Smooth muscle cell (in vitro differentiated cells): ENCODE data around the gene ATG14. TPM values are rescaled to one million over a fixed set of nuclear protein-coding genes. Genes with fewer than 3 reads are reported as not detected.
"Not testable (repeated sequence)": the region's sequence is repeated elsewhere in the genome, so short reads cannot be mapped to it uniquely, and the experiment has no call there.

Source experiments
- DNase-seq: peaks from one replicate; lab custom pipeline; 2025; ENCODE audit not compliant: unreplicated experiment; lab: John Stamatoyannopoulos, UW
- H2AFZ ChIP-seq: fragments of 200-600 bp; sonication (generic); 2 replicates; pipeline ENCODE4 v1.6.0; 2016; ENCODE audit warnings: antibody characterized with exemption, low read depth, mild to moderate bottlenecking
- H3F3A ChIP-seq: fragments of 200-600 bp; sonication (generic); 2 replicates; pipeline ENCODE4 v1.6.0; 2017; ENCODE audit warnings: antibody characterized with exemption, low read depth
- H3K27ac ChIP-seq: fragments of 200-600 bp; sonication (generic); 2 replicates; pipeline ENCODE4 v1.5.1; 2016; ENCODE audit warnings: low read depth, mild to moderate bottlenecking
- H3K27me3 ChIP-seq: fragments of 200-600 bp; sonication (generic); 2 replicates; pipeline ENCODE4 v1.6.1; 2016; ENCODE audit warnings: low read depth, mild to moderate bottlenecking
- H3K36me3 ChIP-seq: fragments of 200-600 bp; sonication (generic); 2 replicates; pipeline ENCODE4 v1.5.1; 2016; ENCODE audit warnings: low read depth
- H3K4me1 ChIP-seq: fragments of 200-600 bp; sonication (generic); 2 replicates; pipeline ENCODE4 v1.5.1; 2016; ENCODE audit warnings: low read depth
- H3K4me2 ChIP-seq: fragments of 200-600 bp; sonication (generic); 2 replicates; pipeline ENCODE4 v1.6.0; 2016; ENCODE audit warnings: mild to moderate bottlenecking
- H3K4me3 ChIP-seq: fragments of 200-600 bp; sonication (generic); 2 replicates; pipeline ENCODE4 v1.5.1; 2016; ENCODE audit warnings: mild to moderate bottlenecking
- H3K79me2 ChIP-seq: fragments of 200-600 bp; sonication (generic); 2 replicates; pipeline ENCODE4 v1.6.0; 2016; ENCODE audit warnings: low read depth, mild to moderate bottlenecking
- H3K9ac ChIP-seq: fragments of 200-600 bp; sonication (generic); 2 replicates; pipeline ENCODE4 v1.6.0; 2016; ENCODE audit warnings: low read depth
- H3K9me3 ChIP-seq: fragments of 200-600 bp; sonication (generic); replicated peaks from 2 replicates; pipeline ENCODE4 v1.5.1; 2016; ENCODE audit warnings: low read depth
- H4K20me1 ChIP-seq: fragments of 200-600 bp; sonication (generic); 2 replicates; pipeline ENCODE4 v1.6.0; 2016; ENCODE audit warnings: low read depth
- WGBS: methylation state at CpG from one replicate; pipeline ENCODE4 v1.1.7; 2016; ENCODE audit warnings: low lambda C conversion rate; 5-methylcytosine and 5-hydroxymethylcytosine counted together
- polyA plus RNA-seq: library from polyadenylated mRNA; unstranded; fragments of >200 nt; fragmentation: Nextera tagmentation; extraction: Ambion mirVana; gene quantifications from 2 replicates; pipeline ENCODE4 v1.2.1, GENCODE V29; 2016
- total RNA-seq: library from RNA; depleted of rRNA; stranded (reverse); fragments of >200 nt; gene quantifications from 2 replicates; pipeline ENCODE4 v1.2.3, GENCODE V29; 2014
- TF ChIP-seq, protein P1 (sequence below): fragments of 200-600 bp; sonication (generic); IDR thresholded peaks from 2 replicates; pipeline ENCODE4 v1.5.1; 2017; ENCODE audit warnings: borderline replicate concordance, mild to moderate bottlenecking, antibody characterized with exemption; ENCODE audit not compliant: insufficient read depth, poor library complexity, severe bottlenecking

The ATG14 gene
- total and polyA plus RNA-seq, 2 experiments from 2014 or later = 3.2 to 11.6 TPM

DNA sequence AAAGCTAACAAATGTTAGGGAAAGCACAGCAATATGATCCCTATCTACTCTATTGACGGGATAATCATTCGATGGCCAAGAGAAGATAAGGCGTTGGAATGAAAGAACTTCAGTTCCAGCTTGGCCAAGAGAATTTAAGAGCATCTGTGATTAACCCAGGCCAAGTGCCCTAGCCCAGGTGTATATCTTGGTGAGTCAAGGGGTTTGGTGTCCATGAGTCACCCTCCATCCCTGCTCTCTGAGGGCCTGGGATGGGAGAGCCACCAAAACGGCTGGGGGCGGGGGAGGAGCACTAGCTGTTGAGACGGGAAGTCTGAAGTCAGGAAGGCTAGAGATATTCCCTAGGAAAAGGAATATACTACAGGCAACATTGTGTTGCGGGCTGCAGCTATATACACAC lies 15.8 kb upstream of the ATG14 start:
- no peak for DNase-seq
- no peak overlapping the region for H3K4me3 ChIP-seq
- WGBS = 67% methylated on average over 7 of the region's 7 CpGs
- H3K27me3 ChIP-seq = no peaks in the 10 kb centered on the region
- H3F3A ChIP-seq = no peaks in the 10 kb centered on the region
- no peak overlapping the region for H3K27ac ChIP-seq
- H3K36me3 ChIP-seq = no peaks in the 10 kb centered on the region
- H3K9me3 ChIP-seq = no peaks in the 10 kb centered on the region
- H4K20me1 ChIP-seq = no peaks in the 10 kb centered on the region
- H3K4me1 ChIP-seq = no peaks in the 10 kb centered on the region
- no peak overlapping the region for H3K4me2 ChIP-seq
- H3K79me2 ChIP-seq = no peaks in the 10 kb centered on the region
- H2AFZ ChIP-seq = no peak overlapping the region
- TF ChIP-seq, protein P1, sequence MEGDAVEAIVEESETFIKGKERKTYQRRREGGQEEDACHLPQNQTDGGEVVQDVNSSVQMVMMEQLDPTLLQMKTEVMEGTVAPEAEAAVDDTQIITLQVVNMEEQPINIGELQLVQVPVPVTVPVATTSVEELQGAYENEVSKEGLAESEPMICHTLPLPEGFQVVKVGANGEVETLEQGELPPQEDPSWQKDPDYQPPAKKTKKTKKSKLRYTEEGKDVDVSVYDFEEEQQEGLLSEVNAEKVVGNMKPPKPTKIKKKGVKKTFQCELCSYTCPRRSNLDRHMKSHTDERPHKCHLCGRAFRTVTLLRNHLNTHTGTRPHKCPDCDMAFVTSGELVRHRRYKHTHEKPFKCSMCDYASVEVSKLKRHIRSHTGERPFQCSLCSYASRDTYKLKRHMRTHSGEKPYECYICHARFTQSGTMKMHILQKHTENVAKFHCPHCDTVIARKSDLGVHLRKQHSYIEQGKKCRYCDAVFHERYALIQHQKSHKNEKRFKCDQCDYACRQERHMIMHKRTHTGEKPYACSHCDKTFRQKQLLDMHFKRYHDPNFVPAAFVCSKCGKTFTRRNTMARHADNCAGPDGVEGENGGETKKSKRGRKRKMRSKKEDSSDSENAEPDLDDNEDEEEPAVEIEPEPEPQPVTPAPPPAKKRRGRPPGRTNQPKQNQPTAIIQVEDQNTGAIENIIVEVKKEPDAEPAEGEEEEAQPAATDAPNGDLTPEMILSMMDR = no peak
- H3K9ac ChIP-seq = no peak overlapping the region

- no peaks in the 10 kb centered on the region for H3K4me1 ChIP-seq
- H3K27me3 ChIP-seq = no peaks in the 10 kb centered on the region
- H3K4me3 ChIP-seq = no peak overlapping the region
- H3K9me3 ChIP-seq = no peaks in the 10 kb centered on the region
- no peak overlapping the region for H3K27ac ChIP-seq
- no peak overlapping the region for H3K4me2 ChIP-seq
- H4K20me1 ChIP-seq = no peaks in the 10 kb centered on the region
- H3K36me3 ChIP-seq = no peaks in the 10 kb centered on the region
- no peaks in the 10 kb centered on the region for H3K79me2 ChIP-seq
- DNase-seq = no peak
- TF ChIP-seq, protein P1 = no peak
- no peaks in the 10 kb centered on the region for H3F3A ChIP-seq
- H3K9ac ChIP-seq = no peak overlapping the region
- H2AFZ ChIP-seq = no peak overlapping the region
- 50% methylated on average over 4 of the region's 4 CpGs for WGBS
Measured at GRCh38 chr14:55426891-55427290, 15.3 kb upstream of the ATG14 start.

DNA sequence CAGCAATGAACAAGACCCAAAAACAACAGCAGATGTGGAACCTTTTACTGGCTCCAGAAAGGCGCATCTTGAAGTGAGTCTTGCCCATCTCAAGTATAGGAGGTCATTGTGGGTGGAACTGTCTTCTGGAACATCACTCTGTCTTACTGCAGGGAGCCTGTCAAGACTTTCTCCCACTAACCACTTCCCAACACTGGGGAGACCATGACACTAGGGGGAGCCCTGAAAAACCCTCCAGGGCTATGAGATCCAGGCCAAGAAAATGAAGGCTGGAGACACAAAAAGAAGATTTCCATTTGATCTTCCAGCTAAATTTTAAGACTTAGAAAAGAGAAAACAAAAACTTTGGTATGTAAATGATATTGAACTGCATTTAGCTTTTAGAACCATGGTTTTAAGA lies 13.5 kb upstream of the ATG14 start:
- 100% methylated on average over 1 of the region's 1 CpG for WGBS
- no peaks in the 10 kb centered on the region for H3K27me3 ChIP-seq
- TF ChIP-seq, protein P1 = no peak

DNA sequence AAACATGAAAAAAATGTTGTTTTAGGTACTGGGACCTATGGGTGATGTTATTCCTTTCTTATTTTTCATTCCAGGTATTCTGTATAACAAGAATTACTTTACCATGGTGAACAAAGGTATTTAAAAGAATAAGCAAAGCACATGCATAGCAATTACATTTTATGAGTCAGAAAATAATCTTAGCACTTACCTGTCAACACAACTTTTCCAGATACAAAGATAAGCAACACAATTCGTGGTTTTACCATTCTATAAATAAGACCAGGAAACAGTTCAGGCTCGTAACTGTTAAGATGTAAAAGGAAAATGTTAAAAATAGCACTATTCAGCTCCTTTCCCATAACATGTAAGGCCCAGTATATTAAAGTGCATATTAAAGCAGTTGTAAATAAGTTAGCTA lies 12.3 kb upstream of the ATG14 start:
- 31% methylated on average over 2 of the region's 2 CpGs for WGBS
- no peaks in the 10 kb centered on the region for H3K36me3 ChIP-seq
- no peak overlapping the region for H3K9ac ChIP-seq
- no peaks in the 10 kb centered on the region for H3K27me3 ChIP-seq
- no peaks in the 10 kb centered on the region for H3F3A ChIP-seq
- H2AFZ ChIP-seq = no peak overlapping the region
- H3K4me1 ChIP-seq = no peaks in the 10 kb centered on the region
- H3K4me2 ChIP-seq = no peak overlapping the region
- no peak for DNase-seq
- no peaks in the 10 kb centered on the region for H4K20me1 ChIP-seq
- no peak overlapping the region for H3K27ac ChIP-seq
- H3K4me3 ChIP-seq = no peak overlapping the region
- TF ChIP-seq, protein P1 = no peak
- H3K9me3 ChIP-seq = no peaks in the 10 kb centered on the region
- no peaks in the 10 kb centered on the region for H3K79me2 ChIP-seq

More for the DNA sequence above, 13.5 kb upstream of the ATG14 start:
- H2AFZ ChIP-seq = no peak overlapping the region
- no peak for DNase-seq
- H3K4me2 ChIP-seq = no peak overlapping the region
- no peak overlapping the region for H3K27ac ChIP-seq
- no peaks in the 10 kb centered on the region for H3K79me2 ChIP-seq
- H3K9me3 ChIP-seq = no peaks in the 10 kb centered on the region
- H3K4me3 ChIP-seq = no peak overlapping the region
- H3F3A ChIP-seq = no peaks in the 10 kb centered on the region
- no peaks in the 10 kb centered on the region for H3K4me1 ChIP-seq
- no peaks in the 10 kb centered on the region for H4K20me1 ChIP-seq
- no peak overlapping the region for H3K9ac ChIP-seq
- no peaks in the 10 kb centered on the region for H3K36me3 ChIP-seq

- H3K27me3 ChIP-seq, H3F3A ChIP-seq, H4K20me1 ChIP-seq, H3K4me3 ChIP-seq, DNase-seq, H3K36me3 ChIP-seq, H3K4me2 ChIP-seq, H3K27ac ChIP-seq, H3K79me2 ChIP-seq, H3K4me1 ChIP-seq, H3K9me3 ChIP-seq, H2AFZ ChIP-seq, H3K9ac ChIP-seq: not testable (repeated sequence)
- 92% methylated on average over 11 of the region's 11 CpGs for WGBS
Measured at GRCh38 chr14:55422338-55422737, 10.7 kb upstream of the ATG14 start.
